HepG2 (cell line): ENCODE data around the gene ANKS4B. TPM values are rescaled to one million over a fixed set of nuclear protein-coding genes. Genes with fewer than 3 reads are reported as not detected.
A peak's percentile ranks its signal among the peaks of the same experiment; 100 is the strongest.

Experiments used
- HMG20A ChIP-seq: IDR thresholded peaks from 2 replicates; pipeline ENCODE4 v1.6.1; 2016; ENCODE audit warnings: borderline replicate concordance
- HNF4A ChIP-seq: sonication (generic); formaldehyde crosslinking; IDR thresholded peaks from 2 replicates; pipeline ENCODE4 v1.4.0; 2020; ENCODE audit warnings: missing genetic modification reagents
- HNRNPK ChIP-seq: fragments of 200-400 bp; formaldehyde crosslinking; IDR thresholded peaks from 2 replicates; pipeline ENCODE4 v1.6.1; 2018; ENCODE audit warnings: low read length, low read depth, moderate library complexity, mild to moderate bottlenecking; ENCODE audit not compliant: poor library complexity, severe bottlenecking
- JARID2 ChIP-seq: sonication (generic); formaldehyde crosslinking; IDR thresholded peaks from 2 replicates; pipeline ENCODE4 v1.8.1; 2023; ENCODE audit warnings: missing genetic modification reagents, inconsistent platforms; ENCODE audit not compliant: insufficient replicate concordance
- ZFX ChIP-seq: sonication (generic); formaldehyde crosslinking; IDR thresholded peaks from 2 replicates; pipeline ENCODE4 v1.4.0; 2020; ENCODE audit warnings: mild to moderate bottlenecking, low read depth, missing genetic modification reagents, moderate library complexity
- ZNF484 ChIP-seq: sonication (generic); formaldehyde crosslinking; IDR thresholded peaks from 2 replicates; pipeline ENCODE4 v1.5.1; 2020; ENCODE audit warnings: mild to moderate bottlenecking, low read depth, missing genetic modification reagents, borderline replicate concordance
- ZNF883 ChIP-seq: sonication (generic); formaldehyde crosslinking; IDR thresholded peaks from 2 replicates; pipeline ENCODE4 v1.5.1; 2020; ENCODE audit warnings: mild to moderate bottlenecking, missing genetic modification reagents; ENCODE audit errors: not compliant biosample characterization
- polyA plus RNA-seq, 8 experiments: library from polyadenylated mRNA; depleted of rRNA in 3 of 8; stranded (reverse) in 7 of 8; unstranded in 1 of 8; fragments of >200 nt; fragmentation: Illumina TruSeq in 4 of 8; extraction: Trizol in 4 of 8; gene quantifications; 2 replicates each; pipeline versions ENCODE4 v1.2.1 to v1.2.3, GENCODE V29; 2011 to 2016; ENCODE audit warnings: low read depth in 4 of 8, missing spikeins in 1 of 8, mixed read lengths in 1 of 8; ENCODE audit not compliant: insufficient read depth in 1 of 8
- total RNA-seq, 5 experiments: library from RNA; depleted of rRNA; stranded (reverse); fragments of >200 nt; fragmentation: Illumina TruSeq; extraction: Trizol; gene quantifications; 2 replicates each; pipeline ENCODE4 v1.2.3, GENCODE V29; 2016; ENCODE audit warnings: low read depth in 1 of 5
- TF ChIP-seq, protein P1 (sequence below): sonication (generic); formaldehyde crosslinking; IDR thresholded peaks from 2 replicates; pipeline ENCODE4 v1.4.0; 2020; ENCODE audit warnings: mild to moderate bottlenecking, missing genetic modification reagents
- TF ChIP-seq, protein P2 (sequence below): sonication (generic); formaldehyde crosslinking; IDR thresholded peaks from 2 replicates; pipeline ENCODE4 v1.4.0; 2020; ENCODE audit warnings: missing genetic modification reagents
- TF ChIP-seq, protein P3 (sequence below): sonication (generic); formaldehyde crosslinking; IDR thresholded peaks from 2 replicates; pipeline ENCODE4 v1.8.0; 2022; ENCODE audit warnings: missing genetic modification reagents, mild to moderate bottlenecking, borderline replicate concordance

ANKS4B gene
- total and polyA plus RNA-seq, 2 of the 13 experiments (the other 11 are each of a cell fraction or from before 2014, with no cell fraction given) = 6.5 to 30.0 TPM

- TF ChIP-seq, protein P1, sequence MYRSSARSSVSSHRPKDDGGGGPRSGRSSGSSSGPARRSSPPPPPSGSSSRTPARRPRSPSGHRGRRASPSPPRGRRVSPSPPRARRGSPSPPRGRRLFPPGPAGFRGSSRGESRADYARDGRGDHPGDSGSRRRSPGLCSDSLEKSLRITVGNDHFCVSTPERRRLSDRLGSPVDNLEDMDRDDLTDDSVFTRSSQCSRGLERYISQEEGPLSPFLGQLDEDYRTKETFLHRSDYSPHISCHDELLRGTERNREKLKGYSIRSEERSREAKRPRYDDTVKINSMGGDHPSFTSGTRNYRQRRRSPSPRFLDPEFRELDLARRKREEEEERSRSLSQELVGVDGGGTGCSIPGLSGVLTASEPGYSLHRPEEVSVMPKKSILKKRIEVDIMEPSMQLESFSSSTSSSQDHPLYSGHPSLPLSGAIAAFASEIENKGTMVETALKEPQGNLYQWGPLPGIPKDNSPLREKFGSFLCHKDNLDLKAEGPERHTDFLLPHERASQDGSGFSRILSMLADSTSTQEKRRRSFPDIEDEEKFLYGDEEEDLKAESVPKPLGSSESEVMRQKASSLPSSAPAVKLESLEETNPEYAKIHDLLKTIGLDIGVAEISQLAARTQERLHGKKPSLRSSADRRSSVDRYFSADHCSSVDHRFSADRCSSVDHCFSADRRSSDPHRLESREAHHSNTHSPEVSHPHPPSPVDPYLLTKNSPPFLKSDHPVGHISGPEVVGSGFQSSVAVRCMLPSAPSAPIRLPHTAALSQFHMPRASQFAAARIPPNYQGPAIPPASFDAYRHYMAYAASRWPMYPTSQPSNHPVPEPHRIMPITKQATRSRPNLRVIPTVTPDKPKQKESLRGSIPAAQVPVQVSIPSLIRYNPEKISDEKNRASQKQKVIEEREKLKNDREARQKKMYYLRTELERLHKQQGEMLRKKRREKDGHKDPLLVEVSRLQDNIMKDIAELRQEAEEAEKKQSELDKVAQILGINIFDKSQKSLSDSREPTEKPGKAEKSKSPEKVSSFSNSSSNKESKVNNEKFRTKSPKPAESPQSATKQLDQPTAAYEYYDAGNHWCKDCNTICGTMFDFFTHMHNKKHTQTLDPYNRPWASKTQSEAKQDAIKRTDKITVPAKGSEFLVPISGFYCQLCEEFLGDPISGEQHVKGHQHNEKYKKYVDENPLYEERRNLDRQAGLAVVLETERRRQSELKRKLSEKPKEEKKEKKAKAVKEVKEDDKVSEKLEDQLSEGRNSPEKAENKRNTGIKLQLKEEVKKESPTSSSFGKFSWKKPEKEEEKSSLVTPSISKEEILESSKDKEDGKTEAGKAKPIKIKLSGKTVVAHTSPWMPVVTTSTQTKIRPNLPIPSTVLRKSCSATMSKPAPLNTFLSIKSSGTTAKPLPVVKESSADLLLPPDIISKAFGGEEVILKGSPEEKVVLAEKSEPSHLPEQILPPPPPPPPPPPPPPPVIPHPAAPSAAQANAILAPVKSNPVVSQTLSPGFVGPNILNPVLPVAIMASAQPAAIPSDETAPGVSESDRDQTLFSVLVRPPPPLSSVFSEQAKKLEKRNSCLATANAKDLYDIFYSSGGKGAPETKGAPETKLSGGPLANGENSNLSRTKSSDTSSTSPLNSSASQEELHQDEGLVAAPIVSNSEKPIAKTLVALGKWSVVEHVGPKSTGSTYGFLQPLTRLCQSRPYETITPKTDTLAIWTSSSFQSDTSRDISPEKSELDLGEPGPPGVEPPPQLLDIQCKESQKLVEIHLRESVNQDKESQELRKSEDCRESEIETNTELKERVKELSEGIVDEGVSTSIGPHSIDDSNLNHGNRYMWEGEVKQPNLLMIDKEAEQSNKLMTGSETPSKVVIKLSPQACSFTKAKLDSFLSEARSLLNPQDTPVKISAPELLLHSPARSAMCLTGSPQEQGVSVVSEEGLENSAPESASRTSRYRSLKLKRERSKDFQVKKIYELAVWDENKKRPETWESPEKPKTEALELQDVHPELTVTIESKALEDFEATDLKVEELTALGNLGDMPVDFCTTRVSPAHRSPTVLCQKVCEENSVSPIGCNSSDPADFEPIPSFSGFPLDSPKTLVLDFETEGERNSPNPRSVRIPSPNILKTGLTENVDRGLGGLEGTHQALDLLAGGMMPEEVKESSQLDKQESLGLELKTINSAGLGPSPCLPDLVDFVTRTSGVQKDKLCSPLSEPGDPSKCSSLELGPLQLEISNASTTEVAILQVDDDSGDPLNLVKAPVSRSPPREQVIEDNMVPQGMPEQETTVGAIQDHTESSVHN (CRISPR knock-in tag) = 0 out of 2 replicates have a peak, but pooled peaks have one; percentile 34
- peak; percentile 66 for TF ChIP-seq HNF4A (CRISPR knock-in tag)
- TF ChIP-seq HMG20A = peak; percentile 13; the same call in 1 of the 2 replicates
- TF ChIP-seq, protein P2, sequence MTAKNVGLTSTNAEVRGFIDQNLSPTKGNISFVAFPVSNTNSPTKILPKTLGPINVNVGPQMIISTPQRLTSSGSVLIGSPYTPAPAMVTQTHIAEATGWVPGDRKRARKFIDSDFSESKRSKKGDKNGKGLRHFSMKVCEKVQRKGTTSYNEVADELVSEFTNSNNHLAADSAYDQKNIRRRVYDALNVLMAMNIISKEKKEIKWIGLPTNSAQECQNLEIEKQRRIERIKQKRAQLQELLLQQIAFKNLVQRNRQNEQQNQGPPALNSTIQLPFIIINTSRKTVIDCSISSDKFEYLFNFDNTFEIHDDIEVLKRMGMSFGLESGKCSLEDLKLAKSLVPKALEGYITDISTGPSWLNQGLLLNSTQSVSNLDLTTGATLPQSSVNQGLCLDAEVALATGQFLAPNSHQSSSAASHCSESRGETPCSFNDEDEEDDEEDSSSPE (CRISPR knock-in tag) = no peak
- no peak for TF ChIP-seq JARID2
- peak; percentile 87 for TF ChIP-seq HNRNPK
- peak; percentile 72 for TF ChIP-seq ZNF883 (CRISPR knock-in tag)
- no peak for TF ChIP-seq ZNF484
- TF ChIP-seq ZFX (CRISPR knock-in tag) = peak; percentile 41; the same call in 1 of the 2 replicates
- TF ChIP-seq, protein P3, sequence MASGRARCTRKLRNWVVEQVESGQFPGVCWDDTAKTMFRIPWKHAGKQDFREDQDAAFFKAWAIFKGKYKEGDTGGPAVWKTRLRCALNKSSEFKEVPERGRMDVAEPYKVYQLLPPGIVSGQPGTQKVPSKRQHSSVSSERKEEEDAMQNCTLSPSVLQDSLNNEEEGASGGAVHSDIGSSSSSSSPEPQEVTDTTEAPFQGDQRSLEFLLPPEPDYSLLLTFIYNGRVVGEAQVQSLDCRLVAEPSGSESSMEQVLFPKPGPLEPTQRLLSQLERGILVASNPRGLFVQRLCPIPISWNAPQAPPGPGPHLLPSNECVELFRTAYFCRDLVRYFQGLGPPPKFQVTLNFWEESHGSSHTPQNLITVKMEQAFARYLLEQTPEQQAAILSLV (CRISPR knock-in tag) = peak; percentile 98
Observed at GRCh38 chr16:21277927-21278706, 44.6 kb downstream of the ANKS4B start, which contains the start of gene CRYM (continued).
